Suprapubic skin (tissue), 4 donors: ENCODE data around the gene ZNF883.

Source experiments
- CTCF ChIP-seq, 2 donors: fragments of 200-600 bp in 1 of 2; fragments of 450-650 bp in 1 of 2; sonication (generic) in 1 of 2; IDR thresholded peaks; one replicate each; pipeline ENCODE4 v1.5.1; 2016 to 2019; ENCODE audit warnings: antibody characterized with exemption in 2 of 2, mild to moderate bottlenecking in 1 of 2, moderate library complexity in 1 of 2
- EP300 ChIP-seq: sonication (generic); formaldehyde crosslinking; IDR thresholded peaks from one replicate; pipeline ENCODE4 v1.6.1; 2017; ENCODE audit warnings: antibody characterized with exemption
- POLR2A ChIP-seq, 2 donors: fragments of 450-650 bp; IDR thresholded peaks; one replicate each; pipeline ENCODE4 v1.6.1; 2017; ENCODE audit warnings: antibody characterized with exemption in 2 of 2, mild to moderate bottlenecking in 2 of 2, moderate library complexity in 2 of 2
- POLR2AphosphoS5 ChIP-seq, 3 donors: sonication (generic); formaldehyde crosslinking; IDR thresholded peaks; one replicate each; pipeline ENCODE4 v1.6.1; 2017; ENCODE audit warnings: antibody characterized with exemption in 3 of 3

- TF ChIP-seq POLR2AphosphoS5 (IDR thresholded peaks at IDR 0.05) = no peak
- no peak for TF ChIP-seq EP300
- TF ChIP-seq CTCF (IDR thresholded peaks at IDR 0.05) = no peak
- no peak for TF ChIP-seq POLR2A (IDR thresholded peaks at IDR 0.05)
Observed at GRCh38 chr9:113057193-113057592, 45.2 kb upstream of the ZNF883 start.
